Caco-2 (cell line): ENCODE results near the gene PPP6R3. TPM values are rescaled to one million over a fixed set of nuclear protein-coding genes. Genes with fewer than 3 reads are reported as not detected.

ENCODE experiments used
- BruUV-seq: library from RNA; stranded (reverse); fragments of 400-500 nt; replicated peaks from 2 replicates; lab custom pipeline; 2021; lab: Mats Ljungman, UMichigan
- CTCF ChIA-PET: fragments of 300-600 bp; sonication (Branson Sonifier 250); formaldehyde crosslinking; loops from one replicate; lab custom pipeline; 2022; ENCODE audit warnings: antibody characterized with exemption; lab: Charles Lee
- POLR2A ChIA-PET: fragments of 300-600 bp; sonication (Branson Sonifier 250); formaldehyde crosslinking; loops from one replicate; lab custom pipeline; 2022; ENCODE audit warnings: antibody characterized with exemption; lab: Charles Lee
- DNase-seq, 2 experiments: peaks; one replicate each; pipeline versions ENCODE4 v3.0.0 to v3.0.0-alpha.2; 2020 to 2022
- H3K27me3 ChIP-seq: replicated peaks from 2 replicates; pipeline ENCODE4 v1.6.0; 2011; ENCODE audit warnings: low read length; ENCODE audit not compliant: control insufficient read depth, insufficient read depth
- H3K36me3 ChIP-seq: 2 replicates; pipeline ENCODE4 v1.5.1; 2011; ENCODE audit warnings: low read length; ENCODE audit not compliant: control insufficient read depth, insufficient read depth
- H3K4me1 ChIP-seq: fragments of 250-450 bp; sonication (Bioruptor Pico); 2 replicates; pipeline ENCODE4 v1.5.1; 2020; ENCODE audit warnings: mild to moderate bottlenecking
- H3K4me3 ChIP-seq: 2 replicates; pipeline ENCODE4 v1.5.1; 2011; ENCODE audit warnings: low read depth, mild to moderate bottlenecking, control low read depth, low read length
- H3K9me3 ChIP-seq: fragments of 250-450 bp; sonication (Bioruptor Pico); 2 replicates; pipeline ENCODE4 v1.5.1; 2020; ENCODE audit warnings: mild to moderate bottlenecking, moderate library complexity
- H3K27ac Mint-ChIP-seq: one replicate; pipeline ENCODE4 v1.8.0; 2022; ENCODE audit warnings: mixed read lengths; ENCODE audit not compliant: unreplicated experiment
- H3K27me3 Mint-ChIP-seq: one replicate; pipeline ENCODE4 v1.8.0; 2022; ENCODE audit warnings: mixed read lengths; ENCODE audit not compliant: insufficient read depth, unreplicated experiment
- H3K36me3 Mint-ChIP-seq: one replicate; pipeline ENCODE4 v1.8.0; 2022; ENCODE audit warnings: mild to moderate bottlenecking, mixed read lengths; ENCODE audit not compliant: insufficient read depth, unreplicated experiment
- H3K4me1 Mint-ChIP-seq: one replicate; pipeline ENCODE4 v1.8.0; 2022; ENCODE audit warnings: low read depth, mixed read lengths; ENCODE audit not compliant: unreplicated experiment
- H3K4me3 Mint-ChIP-seq: one replicate; pipeline ENCODE4 v1.8.0; 2022; ENCODE audit warnings: mild to moderate bottlenecking, moderate library complexity, mixed read lengths; ENCODE audit not compliant: unreplicated experiment
- H3K9me3 Mint-ChIP-seq: one replicate; pipeline ENCODE4 v1.8.0; 2022; ENCODE audit warnings: mixed read lengths; ENCODE audit not compliant: unreplicated experiment
- intact Hi-C: fragments of 100-400 bp; cut with micrococcal nuclease; formaldehyde crosslinking; loops from one replicate; pipeline ENCODE4 v1.10.0; 2022; ENCODE audit not compliant: unreplicated experiment
- total RNA-seq: library from RNA; stranded (reverse); gene quantifications from 2 replicates; pipeline ENCODE4 v1.2.3, GENCODE V29; 2022
- TF ChIP-seq, protein P1 (sequence below), 2 experiments: fragments of 200-600 bp in 1 of 2; IDR thresholded peaks; 1 replicate in 1 of 2; 2 replicates in 1 of 2; pipeline versions ENCODE4 v1.5.1 to v1.8.0; 2011 to 2022; ENCODE audit warnings: antibody characterized with exemption in 1 of 2, control low read depth in 1 of 2, inconsistent platforms in 1 of 2, low read depth in 1 of 2, low read length in 1 of 2, mild to moderate bottlenecking in 1 of 2, moderate library complexity in 1 of 2; ENCODE audit not compliant: insufficient read depth in 1 of 2, severe bottlenecking in 1 of 2, unreplicated experiment in 1 of 2

PPP6R3 gene
- total RNA-seq, 1 experiment from 2014 or later: 276 TPM

DNA sequence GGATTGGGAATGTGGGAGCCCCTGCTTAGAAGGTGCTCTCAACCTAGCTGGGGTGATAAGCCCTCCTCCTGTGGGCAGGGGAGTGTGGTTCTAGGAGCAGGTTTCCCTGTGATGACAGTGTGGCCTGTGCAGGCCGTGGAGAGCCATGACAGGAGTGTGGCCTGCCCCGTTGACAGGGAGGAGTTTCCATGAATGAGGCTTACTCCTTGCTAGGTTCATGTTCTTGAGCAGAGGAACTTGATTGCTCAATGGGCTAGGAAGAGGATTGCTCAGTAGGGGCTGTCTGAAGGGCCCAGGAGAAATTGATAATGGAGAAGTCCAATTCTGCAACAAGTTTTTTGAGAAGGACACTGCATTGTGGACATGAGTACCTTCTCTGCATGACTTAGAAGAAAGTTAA is 92.0 kb downstream of the PPP6R3 start:
- Histone ChIP-seq H3K27me3 (no peaks in the 10 kb centered on the region), H3K9me3 (no peaks in the 10 kb centered on the region), H3K36me3 (peaks cover 11% of the 10 kb centered on the region; the same call in 1 of the 2 replicates), H3K4me1 (no peaks in the 10 kb centered on the region), H3K4me3 (no peak overlapping the region)
- intact Hi-C loops: no loop called here
- TF ChIP-seq, protein P1, sequence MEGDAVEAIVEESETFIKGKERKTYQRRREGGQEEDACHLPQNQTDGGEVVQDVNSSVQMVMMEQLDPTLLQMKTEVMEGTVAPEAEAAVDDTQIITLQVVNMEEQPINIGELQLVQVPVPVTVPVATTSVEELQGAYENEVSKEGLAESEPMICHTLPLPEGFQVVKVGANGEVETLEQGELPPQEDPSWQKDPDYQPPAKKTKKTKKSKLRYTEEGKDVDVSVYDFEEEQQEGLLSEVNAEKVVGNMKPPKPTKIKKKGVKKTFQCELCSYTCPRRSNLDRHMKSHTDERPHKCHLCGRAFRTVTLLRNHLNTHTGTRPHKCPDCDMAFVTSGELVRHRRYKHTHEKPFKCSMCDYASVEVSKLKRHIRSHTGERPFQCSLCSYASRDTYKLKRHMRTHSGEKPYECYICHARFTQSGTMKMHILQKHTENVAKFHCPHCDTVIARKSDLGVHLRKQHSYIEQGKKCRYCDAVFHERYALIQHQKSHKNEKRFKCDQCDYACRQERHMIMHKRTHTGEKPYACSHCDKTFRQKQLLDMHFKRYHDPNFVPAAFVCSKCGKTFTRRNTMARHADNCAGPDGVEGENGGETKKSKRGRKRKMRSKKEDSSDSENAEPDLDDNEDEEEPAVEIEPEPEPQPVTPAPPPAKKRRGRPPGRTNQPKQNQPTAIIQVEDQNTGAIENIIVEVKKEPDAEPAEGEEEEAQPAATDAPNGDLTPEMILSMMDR (IDR thresholded peaks at IDR 0.05; ENCODE audit: insufficient read depth in 1 of 2, low read depth in 1 of 2, low read length in 1 of 2, severe bottlenecking in 1 of 2, unreplicated experiment in 1 of 2): no peak
- no TSS peak for BruUV-seq
- no peak for DNase-seq
- Mint-ChIP-seq H3K36me3 (peaks cover 98% of the 10 kb centered on the region), H3K27me3 (no peaks in the 10 kb centered on the region), H3K27ac (no peak overlapping the region), H3K4me3 (no peak overlapping the region), H3K4me1 (peaks cover 27% of the 10 kb centered on the region), H3K9me3 (no peaks in the 10 kb centered on the region)
- POLR2A ChIA-PET: no interaction called here
- CTCF ChIA-PET: no interaction called here

GRCh38 chr11:68560216-68560615 is 99.7 kb downstream of the PPP6R3 start:
- no TSS peak for BruUV-seq
- H3K27me3 Mint-ChIP-seq: no peaks in the 10 kb centered on the region
- DNase-seq: no peak
- H3K27ac Mint-ChIP-seq: no peak overlapping the region
- no peaks in the 10 kb centered on the region for H3K27me3 ChIP-seq
- intact Hi-C loops: no loop called here
- no peaks in the 10 kb centered on the region for H3K9me3 Mint-ChIP-seq
- peaks cover 98% of the 10 kb centered on the region for H3K36me3 Mint-ChIP-seq
- H3K9me3 ChIP-seq: no peaks in the 10 kb centered on the region
- H3K4me1 Mint-ChIP-seq: no peaks in the 10 kb centered on the region
- no peaks in the 10 kb centered on the region for H3K4me1 ChIP-seq
- H3K4me3 Mint-ChIP-seq: no peak overlapping the region
- POLR2A ChIA-PET: no interaction called here
- TF ChIP-seq, protein P1 (IDR thresholded peaks at IDR 0.05; ENCODE audit: insufficient read depth in 1 of 2, low read depth in 1 of 2, low read length in 1 of 2, severe bottlenecking in 1 of 2, unreplicated experiment in 1 of 2): no peak
- no peak overlapping the region for H3K4me3 ChIP-seq
- H3K36me3 ChIP-seq: peaks cover 9% of the 10 kb centered on the region
- CTCF ChIA-PET: no interaction called here

DNA sequence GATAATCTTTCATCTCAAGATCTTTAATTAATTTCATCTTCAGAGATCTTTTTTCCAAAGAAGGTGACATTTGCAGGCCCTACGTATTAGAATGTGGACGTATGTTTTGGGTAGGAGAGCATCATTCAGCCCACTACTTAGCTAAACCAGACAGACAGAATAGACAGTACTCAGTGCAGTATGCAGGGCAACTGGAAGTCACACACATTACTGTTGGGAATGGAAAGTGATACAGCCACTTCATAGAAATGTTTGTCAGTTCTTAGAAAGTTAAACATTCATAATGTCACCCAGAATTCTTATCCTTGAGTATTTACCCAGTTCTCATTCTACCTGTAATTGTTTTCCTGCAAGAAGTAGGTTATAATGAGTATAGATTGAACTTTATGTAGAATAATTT is 102.9 kb downstream of the PPP6R3 start:
- Histone ChIP-seq H3K9me3 (no peaks in the 10 kb centered on the region), H3K36me3 (peaks cover 8% of the 10 kb centered on the region), H3K27me3 (no peaks in the 10 kb centered on the region), H3K4me1 (no peaks in the 10 kb centered on the region), H3K4me3 (no peak overlapping the region)
- TF ChIP-seq, protein P1 (IDR thresholded peaks at IDR 0.05; ENCODE audit: insufficient read depth in 1 of 2, low read depth in 1 of 2, low read length in 1 of 2, severe bottlenecking in 1 of 2, unreplicated experiment in 1 of 2): no peak
- Mint-ChIP-seq H3K27me3 (no peaks in the 10 kb centered on the region), H3K36me3 (peaks cover 98% of the 10 kb centered on the region), H3K27ac (no peak overlapping the region), H3K4me1 (no peaks in the 10 kb centered on the region), H3K4me3 (no peak overlapping the region), H3K9me3 (no peaks in the 10 kb centered on the region)
- CTCF ChIA-PET: interaction anchor here (0.6 kb wide), 1 partner anchor 26 kb away, joined by 3 read pairs; no protein-coding TSS in a partner anchor
- intact Hi-C loops: no loop called here
- POLR2A ChIA-PET: no interaction called here
- DNase-seq: no peak
- no TSS peak for BruUV-seq
